BJ (cell line): ENCODE data around the gene COL5A1. TPM values are rescaled to one million over a fixed set of nuclear protein-coding genes. Genes with fewer than 3 reads are reported as not detected.
A peak's percentile ranks its signal among the peaks of the same experiment; 100 is the strongest.

Experiments
- CTCF ChIA-PET: fragments of 350-600 bp; formaldehyde crosslinking; extraction: SDS; loops from one replicate; lab custom pipeline; 2021; ENCODE audit warnings: antibody characterized with exemption, inconsistent platforms; lab: Yijun Ruan, JAX
- POLR2A ChIA-PET: fragments of 300-600 bp; sonication (Branson Sonifier 250); formaldehyde crosslinking; extraction: SDS; loops from one replicate; lab custom pipeline; 2021; ENCODE audit warnings: antibody characterized with exemption; lab: Charles Lee
- DNase-seq: peaks from one replicate; pipeline ENCODE4 v3.0.0-alpha.2; 2011; ENCODE audit warnings: low read depth
- H3K27me3 ChIP-seq: 2 replicates; pipeline ENCODE4 v1.6.0; 2011; ENCODE audit warnings: low read length; ENCODE audit not compliant: control insufficient read depth, insufficient read depth
- H3K36me3 ChIP-seq: 2 replicates; pipeline ENCODE4 v1.5.1; 2011; ENCODE audit warnings: low read length; ENCODE audit not compliant: control insufficient read depth, insufficient read depth
- H3K4me3 ChIP-seq: 2 replicates; pipeline ENCODE4 v1.5.1; 2011; ENCODE audit warnings: low read depth, mild to moderate bottlenecking, control low read depth, low read length
- CTCF ChIP-seq: IDR thresholded peaks from 2 replicates; pipeline ENCODE4 v1.5.1; 2011; ENCODE audit warnings: low read depth, mild to moderate bottlenecking, control low read depth, inconsistent platforms, low read length, moderate library complexity; ENCODE audit not compliant: insufficient read depth
- polyA minus RNA-seq: library from RNA; depleted of rRNA, polyadenylated mRNA; stranded (reverse); fragments of >200 nt; gene quantifications from 2 replicates; pipeline ENCODE4 v1.2.3, GENCODE V29; 2011; rRNA and poly(A)+ RNA removed
- polyA plus RNA-seq: library from polyadenylated mRNA; depleted of rRNA; stranded (reverse); fragments of >200 nt; gene quantifications from 2 replicates; pipeline ENCODE4 v1.2.3, GENCODE V29; 2011; rRNA removed

Gene COL5A1
- 170 and 251 TPM in 2 replicates for polyA plus RNA-seq
- polyA minus RNA-seq = 213 and 249 TPM in 2 replicates

- DNase-seq = peak; percentile 64
- peaks cover 7% of the 10 kb centered on the region for H3K36me3 ChIP-seq
- POLR2A ChIA-PET = interaction anchor here (1.0 kb wide), 1 partner anchor 15 kb away, joined by 3 read pairs; no protein-coding TSS in a partner anchor
- CTCF ChIA-PET = interaction anchor here (0.6 to 2.7 kb wide), 10 partner anchors 10 to 858 kb away, joined by 3 to 11 read pairs (median 4); no protein-coding TSS in a partner anchor
- H3K27me3 ChIP-seq = no peaks in the 10 kb centered on the region
- TF ChIP-seq CTCF = peak; percentile 29; the same call in 1 of the 2 replicates
- peak within 1 kb of the TSS; percentile 76 for H3K4me3 ChIP-seq
Observed at GRCh38 chr9:134641173-134641989, at the start of gene COL5A1. Gene COL5A1 (plus strand): TSS chr9:134641803. CDS start chr9:134642188, 385 bp downstream.

GRCh38 chr9:134592018-134592818 is 49.4 kb upstream of the COL5A1 start:
- Histone ChIP-seq H3K27me3 (no peaks in the 10 kb centered on the region), H3K36me3 (no peaks in the 10 kb centered on the region), H3K4me3 (peak overlapping the region; percentile 5; the same call in 1 of the 2 replicates)
- no peak; the same call in 1 of the 2 replicates for TF ChIP-seq CTCF
- DNase-seq = peak; percentile 78
- ChIA-PET CTCF (interaction anchor here (1.2 to 1.9 kb wide), 2 partner anchors 10 to 53 kb away, joined by 4 to 8 read pairs; no protein-coding TSS in a partner anchor), POLR2A (no interaction called here)

- ChIA-PET POLR2A (no interaction called here), CTCF (interaction anchor here (1.9 kb wide), 1 partner anchor 9 kb away, joined by 8 read pairs; no protein-coding TSS in a partner anchor)
- no peak for TF ChIP-seq CTCF
- Histone ChIP-seq H3K4me3 (no peak overlapping the region), H3K27me3 (no peaks in the 10 kb centered on the region), H3K36me3 (no peaks in the 10 kb centered on the region)
- no peak for DNase-seq
Observed at GRCh38 chr9:134592819-134593200, 48.8 kb upstream of the COL5A1 start.

GRCh38 chr9:134593286-134594077 is 48.1 kb upstream of the COL5A1 start:
- CTCF ChIA-PET = interaction anchor here (1.9 kb wide), 1 partner anchor 9 kb away, joined by 8 read pairs; no protein-coding TSS in a partner anchor
- TF ChIP-seq CTCF = no peak

More at GRCh38 chr9:134593286-134594077, 48.1 kb upstream of the COL5A1 start:
- no peak overlapping the region for H3K4me3 ChIP-seq
- DNase-seq = no peak
- POLR2A ChIA-PET = no interaction called here
- H3K27me3 ChIP-seq = no peaks in the 10 kb centered on the region
- no peaks in the 10 kb centered on the region for H3K36me3 ChIP-seq
